Nucleus accumbens (tissue), 56 donors: ENCODE measurements around the gene ERO1B.
"Not testable (repeated sequence)": the region's sequence is repeated elsewhere in the genome, so short reads cannot be mapped to it uniquely, and the experiment has no call there.

ENCODE experiments used
- DNase-seq, 56 donors: peaks; one replicate each; lab custom pipeline; 2025; lab: John Stamatoyannopoulos, UW

ERO1B gene

GRCh38 chr1:236200925-236201324 lies 80.8 kb downstream of the ERO1B start:
- DNase-seq = no peak

GRCh38 chr1:236193184-236193583 lies 88.6 kb downstream of the ERO1B start:
- no peak for DNase-seq

GRCh38 chr1:236188084-236188483 lies 93.7 kb downstream of the ERO1B start:
- not testable (repeated sequence) for DNase-seq

- not testable (repeated sequence) for DNase-seq
Measured at GRCh38 chr1:236186471-236186870, 95.3 kb downstream of the ERO1B start.

GRCh38 chr1:236185687-236186086 lies 96.1 kb downstream of the ERO1B start:
- no peak for DNase-seq

- no peak for DNase-seq
Measured at GRCh38 chr1:236181059-236181458, 100.7 kb downstream of the ERO1B start.

- DNase-seq = no peak
Measured at GRCh38 chr1:236179634-236180033, 102.1 kb downstream of the ERO1B start.

GRCh38 chr1:236176337-236177336 lies 105.1 kb downstream of the ERO1B start:
- no peak for DNase-seq

GRCh38 chr1:236175642-236176336 lies 106.0 kb downstream of the ERO1B start:
- no peak for DNase-seq

GRCh38 chr1:236173174-236173767 lies 108.5 kb downstream of the ERO1B start:
- no peak for DNase-seq

GRCh38 chr1:236172041-236172579 lies 109.6 kb downstream of the ERO1B start:
- DNase-seq = no peak

- DNase-seq = no peak
Measured at GRCh38 chr1:236168716-236169429, 112.9 kb downstream of the ERO1B start.

GRCh38 chr1:236167578-236167977 lies 114.2 kb downstream of the ERO1B start:
- DNase-seq = no peak

GRCh38 chr1:236167154-236167553 lies 114.6 kb downstream of the ERO1B start:
- no peak for DNase-seq

- DNase-seq = no peak
Measured at GRCh38 chr1:236166041-236166440, 115.7 kb downstream of the ERO1B start.
